K562 (cell line): ENCODE data around the gene SLC25A18. TPM values are rescaled to one million over a fixed set of nuclear protein-coding genes. Genes with fewer than 3 reads are reported as not detected.

ENCODE experiments used
- BRD9 ChIP-seq: fragments of 450-650 bp; IDR thresholded peaks from 2 replicates; pipeline ENCODE4 v1.6.1; 2018; ENCODE audit warnings: low read depth; ENCODE audit not compliant: partially characterized antibody
- CBX2 ChIP-seq: fragments of 200-600 bp; sonication (generic); IDR thresholded peaks from one replicate; pipeline ENCODE4 v1.6.1; 2012; ENCODE audit warnings: mild to moderate bottlenecking, low read length, inconsistent platforms; ENCODE audit not compliant: insufficient read depth, poor library complexity, severe bottlenecking
- GABPB2 ChIP-seq: fragments of 250-450 bp; sonication (Bioruptor Pico); conservative IDR thresholded peaks from 2 replicates; pipeline ENCODE4 v1.5.1; 2021; ENCODE audit warnings: mild to moderate bottlenecking
- HDGF ChIP-seq: fragments of 450-650 bp; IDR thresholded peaks from 2 replicates; pipeline ENCODE4 v1.6.1; 2016
- HOXB6 ChIP-seq: fragments of 250-450 bp; sonication (Bioruptor Pico); IDR thresholded peaks from 2 replicates; pipeline ENCODE4 v1.5.1; 2022; ENCODE audit warnings: mild to moderate bottlenecking, borderline replicate concordance
- JUNB ChIP-seq: fragments of 450-650 bp; formaldehyde crosslinking; conservative IDR thresholded peaks from 2 replicates; pipeline ENCODE4 v1.4.0; 2020; ENCODE audit warnings: mild to moderate bottlenecking
- KAT7 ChIP-seq: sonication (generic); formaldehyde crosslinking; IDR thresholded peaks from 2 replicates; pipeline ENCODE4 v1.8.0; 2022; ENCODE audit warnings: missing genetic modification reagents, mild to moderate bottlenecking, borderline replicate concordance
- PHB ChIP-seq: fragments of 250-450 bp; sonication (Bioruptor Pico); IDR thresholded peaks from 2 replicates; pipeline ENCODE4 v1.5.0; 2021
- SMARCA4 ChIP-seq: fragments of 450-650 bp; IDR thresholded peaks from 2 replicates; pipeline ENCODE4 v1.6.1; 2016
- ZBTB17 ChIP-seq: fragments of 450-650 bp; formaldehyde crosslinking; IDR thresholded peaks from 2 replicates; pipeline ENCODE4 v1.4.0; 2020; ENCODE audit warnings: mild to moderate bottlenecking
- polyA plus RNA-seq, 8 experiments: library from polyadenylated mRNA; depleted of rRNA in 4 of 8; stranded (reverse) in 5 of 8; unstranded in 3 of 8; fragments of >200 nt; fragmentation: Nextera tagmentation in 2 of 8; fragmentation: Illumina TruSeq in 1 of 8; extraction: Ambion mirVana in 2 of 8; extraction: Trizol in 1 of 8; gene quantifications; 2 replicates each; pipeline versions ENCODE4 v1.2.1 to v1.2.3, GENCODE V29; 2011 to 2014; ENCODE audit warnings: inconsistent platforms in 1 of 8, missing spikeins in 1 of 8
- total RNA-seq, 7 experiments: library from RNA; depleted of rRNA in 6 of 7; stranded (reverse); fragments of >200 nt in 6 of 7; fragmentation: Illumina TruSeq in 2 of 7; extraction: Trizol in 2 of 7; gene quantifications; 2 replicates each; pipeline versions ENCODE4 v1.2.1 to v1.2.3, GENCODE V29; 2011 to 2021; ENCODE audit warnings: low replicate concordance in 1 of 7
- TF ChIP-seq, protein P1 (sequence below): fragments of 150-350 bp; IDR thresholded peaks from 2 replicates; pipeline ENCODE4 v1.6.1; 2014; ENCODE audit warnings: low read depth, mild to moderate bottlenecking, low read length, borderline replicate concordance
- TF ChIP-seq, protein P2 (sequence below), 2 experiments: fragments of 450-650 bp; IDR thresholded peaks; 2 replicates each; pipeline ENCODE4 v1.6.1; 2016
- TF ChIP-seq, protein P3 (sequence below): sonication (generic); formaldehyde crosslinking; IDR thresholded peaks from 2 replicates; pipeline ENCODE4 v1.9.0; 2022; ENCODE audit warnings: mild to moderate bottlenecking, missing genetic modification reagents
- TF ChIP-seq, protein P4 (sequence below), 2 experiments: fragments of 250-450 bp in 1 of 2; fragments of 450-650 bp in 1 of 2; sonication (Bioruptor Pico) in 1 of 2; IDR thresholded peaks; 2 replicates each; pipeline versions ENCODE4 v1.6.1 to v1.8.0; 2016 to 2021; ENCODE audit warnings: mild to moderate bottlenecking in 2 of 2, moderate library complexity in 2 of 2, missing compliant biosample characterization in 1 of 2, missing genetic modification characterization in 1 of 2
- TF ChIP-seq, protein P5 (sequence below), 2 experiments: fragments of 450-650 bp in 1 of 2; sonication (generic) in 1 of 2; formaldehyde crosslinking in 1 of 2; IDR thresholded peaks in 1 of 2; conservative IDR thresholded peaks in 1 of 2; 2 replicates each; pipeline versions ENCODE4 v1.6.1 to v1.8.1; 2016 to 2023; ENCODE audit warnings: mild to moderate bottlenecking in 2 of 2, moderate library complexity in 2 of 2, inconsistent platforms in 1 of 2, missing genetic modification reagents in 1 of 2
- TF ChIP-seq, protein P6 (sequence below): fragments of 450-650 bp; IDR thresholded peaks from 2 replicates; pipeline ENCODE4 v1.6.1; 2014; ENCODE audit warnings: low read depth, mild to moderate bottlenecking, moderate library complexity, borderline replicate concordance

SLC25A18 gene
- total and polyA plus RNA-seq, 9 of the 15 experiments (the other 6 are each of a cell fraction or from before 2014, with no cell fraction given), result 0.04 TPM; not detected in 8

DNA sequence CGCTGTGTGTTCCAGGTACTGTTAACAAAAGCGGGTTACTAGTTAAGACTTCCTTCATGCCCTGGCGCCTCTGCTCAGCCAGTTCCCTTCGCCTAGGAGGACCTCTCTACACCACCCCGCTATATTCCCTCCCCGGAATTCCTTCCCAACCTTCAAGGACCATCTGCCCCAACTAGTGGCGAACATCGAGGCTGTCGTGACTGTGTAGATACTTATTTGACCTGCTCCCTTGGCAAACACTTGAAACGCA lies 74.8 kb downstream of the SLC25A18 start (continued):
- TF ChIP-seq, protein P1, sequence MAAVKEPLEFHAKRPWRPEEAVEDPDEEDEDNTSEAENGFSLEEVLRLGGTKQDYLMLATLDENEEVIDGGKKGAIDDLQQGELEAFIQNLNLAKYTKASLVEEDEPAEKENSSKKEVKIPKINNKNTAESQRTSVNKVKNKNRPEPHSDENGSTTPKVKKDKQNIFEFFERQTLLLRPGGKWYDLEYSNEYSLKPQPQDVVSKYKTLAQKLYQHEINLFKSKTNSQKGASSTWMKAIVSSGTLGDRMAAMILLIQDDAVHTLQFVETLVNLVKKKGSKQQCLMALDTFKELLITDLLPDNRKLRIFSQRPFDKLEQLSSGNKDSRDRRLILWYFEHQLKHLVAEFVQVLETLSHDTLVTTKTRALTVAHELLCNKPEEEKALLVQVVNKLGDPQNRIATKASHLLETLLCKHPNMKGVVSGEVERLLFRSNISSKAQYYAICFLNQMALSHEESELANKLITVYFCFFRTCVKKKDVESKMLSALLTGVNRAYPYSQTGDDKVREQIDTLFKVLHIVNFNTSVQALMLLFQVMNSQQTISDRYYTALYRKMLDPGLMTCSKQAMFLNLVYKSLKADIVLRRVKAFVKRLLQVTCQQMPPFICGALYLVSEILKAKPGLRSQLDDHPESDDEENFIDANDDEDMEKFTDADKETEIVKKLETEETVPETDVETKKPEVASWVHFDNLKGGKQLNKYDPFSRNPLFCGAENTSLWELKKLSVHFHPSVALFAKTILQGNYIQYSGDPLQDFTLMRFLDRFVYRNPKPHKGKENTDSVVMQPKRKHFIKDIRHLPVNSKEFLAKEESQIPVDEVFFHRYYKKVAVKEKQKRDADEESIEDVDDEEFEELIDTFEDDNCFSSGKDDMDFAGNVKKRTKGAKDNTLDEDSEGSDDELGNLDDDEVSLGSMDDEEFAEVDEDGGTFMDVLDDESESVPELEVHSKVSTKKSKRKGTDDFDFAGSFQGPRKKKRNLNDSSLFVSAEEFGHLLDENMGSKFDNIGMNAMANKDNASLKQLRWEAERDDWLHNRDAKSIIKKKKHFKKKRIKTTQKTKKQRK, result no peak
- TF ChIP-seq, protein P2, sequence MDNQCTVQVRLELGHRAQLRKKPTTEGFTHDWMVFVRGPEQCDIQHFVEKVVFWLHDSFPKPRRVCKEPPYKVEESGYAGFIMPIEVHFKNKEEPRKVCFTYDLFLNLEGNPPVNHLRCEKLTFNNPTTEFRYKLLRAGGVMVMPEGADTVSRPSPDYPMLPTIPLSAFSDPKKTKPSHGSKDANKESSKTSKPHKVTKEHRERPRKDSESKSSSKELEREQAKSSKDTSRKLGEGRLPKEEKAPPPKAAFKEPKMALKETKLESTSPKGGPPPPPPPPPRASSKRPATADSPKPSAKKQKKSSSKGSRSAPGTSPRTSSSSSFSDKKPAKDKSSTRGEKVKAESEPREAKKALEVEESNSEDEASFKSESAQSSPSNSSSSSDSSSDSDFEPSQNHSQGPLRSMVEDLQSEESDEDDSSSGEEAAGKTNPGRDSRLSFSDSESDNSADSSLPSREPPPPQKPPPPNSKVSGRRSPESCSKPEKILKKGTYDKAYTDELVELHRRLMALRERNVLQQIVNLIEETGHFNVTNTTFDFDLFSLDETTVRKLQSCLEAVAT (IDR thresholded peaks at IDR 0.05), result peak; percentile 90 to 91; a peak in 3 of 4 replicates
- TF ChIP-seq JUNB (CRISPR knock-in tag) (no peak), HOXB6 (peak; percentile 87), HDGF (no peak), SMARCA4 (peak; percentile 66), KAT7 (CRISPR knock-in tag) (peak; percentile 69; the same call in 1 of the 2 replicates), ZBTB17 (CRISPR knock-in tag) (0 out of 2 replicates have a peak, but pooled peaks have one; percentile 54), CBX2 (no peak), PHB (peak; percentile 37; the same call in 1 of the 2 replicates), BRD9 (peak; percentile 93), GABPB2 (0 out of 2 replicates have a peak, but pooled peaks have one; percentile 8)
- TF ChIP-seq, protein P3, sequence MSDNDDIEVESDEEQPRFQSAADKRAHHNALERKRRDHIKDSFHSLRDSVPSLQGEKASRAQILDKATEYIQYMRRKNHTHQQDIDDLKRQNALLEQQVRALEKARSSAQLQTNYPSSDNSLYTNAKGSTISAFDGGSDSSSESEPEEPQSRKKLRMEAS (CRISPR knock-in tag), result no peak
- TF ChIP-seq, protein P4, sequence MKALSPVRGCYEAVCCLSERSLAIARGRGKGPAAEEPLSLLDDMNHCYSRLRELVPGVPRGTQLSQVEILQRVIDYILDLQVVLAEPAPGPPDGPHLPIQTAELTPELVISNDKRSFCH (CRISPR knock-in tag; IDR thresholded peaks at IDR 0.05), result no peak
- TF ChIP-seq, protein P4 (tag; IDR thresholded peaks at IDR 0.05), result peak; percentile 19; the same call in 1 of the 2 replicates
- TF ChIP-seq, protein P5, sequence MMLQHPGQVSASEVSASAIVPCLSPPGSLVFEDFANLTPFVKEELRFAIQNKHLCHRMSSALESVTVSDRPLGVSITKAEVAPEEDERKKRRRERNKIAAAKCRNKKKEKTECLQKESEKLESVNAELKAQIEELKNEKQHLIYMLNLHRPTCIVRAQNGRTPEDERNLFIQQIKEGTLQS (IDR thresholded peaks at IDR 0.05), result no peak
- TF ChIP-seq, protein P5 (CRISPR knock-in tag; conservative IDR thresholded peaks at IDR 0.05), result no peak
- TF ChIP-seq, protein P6, sequence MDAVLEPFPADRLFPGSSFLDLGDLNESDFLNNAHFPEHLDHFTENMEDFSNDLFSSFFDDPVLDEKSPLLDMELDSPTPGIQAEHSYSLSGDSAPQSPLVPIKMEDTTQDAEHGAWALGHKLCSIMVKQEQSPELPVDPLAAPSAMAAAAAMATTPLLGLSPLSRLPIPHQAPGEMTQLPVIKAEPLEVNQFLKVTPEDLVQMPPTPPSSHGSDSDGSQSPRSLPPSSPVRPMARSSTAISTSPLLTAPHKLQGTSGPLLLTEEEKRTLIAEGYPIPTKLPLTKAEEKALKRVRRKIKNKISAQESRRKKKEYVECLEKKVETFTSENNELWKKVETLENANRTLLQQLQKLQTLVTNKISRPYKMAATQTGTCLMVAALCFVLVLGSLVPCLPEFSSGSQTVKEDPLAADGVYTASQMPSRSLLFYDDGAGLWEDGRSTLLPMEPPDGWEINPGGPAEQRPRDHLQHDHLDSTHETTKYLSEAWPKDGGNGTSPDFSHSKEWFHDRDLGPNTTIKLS, result no peak
